HG03442 (cell line): ENCODE measurements around the gene ADNP.

Experiments
- ATAC-seq: cut with Tn5 transposase; IDR thresholded peaks from one replicate; pipeline ENCODE4 v1.9.1; 2021; ENCODE audit warnings: mild to moderate bottlenecking, moderate library complexity; ENCODE audit not compliant: unreplicated experiment

ADNP gene

GRCh38 chr20:50874111-50874757 lies 57.0 kb downstream of the ADNP start:
- no peak for ATAC-seq

DNA sequence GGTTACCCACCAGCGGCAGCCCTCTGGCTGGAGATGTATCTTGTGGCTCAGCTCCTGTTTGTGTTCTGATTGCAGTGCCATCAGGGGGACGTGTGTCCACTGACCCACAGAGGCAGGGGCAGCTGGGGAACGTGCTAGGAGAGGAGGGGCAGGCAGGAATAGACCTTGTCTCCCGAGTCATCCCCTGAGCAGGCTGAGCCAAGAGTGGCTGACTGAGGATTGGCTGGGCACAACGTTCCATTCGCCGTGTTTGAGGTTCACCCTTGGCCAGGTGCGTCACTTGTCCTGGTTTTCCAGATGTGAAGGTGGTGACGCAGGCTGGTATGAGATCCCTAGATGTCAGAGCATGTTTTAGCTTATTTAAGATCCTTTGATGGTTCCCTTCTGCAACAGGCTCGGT lies 57.7 kb downstream of the ADNP start:
- ATAC-seq, result no peak

- no peak for ATAC-seq
These were observed 58.4 kb downstream of the ADNP start for GRCh38 chr20:50872560-50873425.

- no peak for ATAC-seq
These were observed 60.6 kb downstream of the ADNP start for GRCh38 chr20:50870561-50871161.

DNA sequence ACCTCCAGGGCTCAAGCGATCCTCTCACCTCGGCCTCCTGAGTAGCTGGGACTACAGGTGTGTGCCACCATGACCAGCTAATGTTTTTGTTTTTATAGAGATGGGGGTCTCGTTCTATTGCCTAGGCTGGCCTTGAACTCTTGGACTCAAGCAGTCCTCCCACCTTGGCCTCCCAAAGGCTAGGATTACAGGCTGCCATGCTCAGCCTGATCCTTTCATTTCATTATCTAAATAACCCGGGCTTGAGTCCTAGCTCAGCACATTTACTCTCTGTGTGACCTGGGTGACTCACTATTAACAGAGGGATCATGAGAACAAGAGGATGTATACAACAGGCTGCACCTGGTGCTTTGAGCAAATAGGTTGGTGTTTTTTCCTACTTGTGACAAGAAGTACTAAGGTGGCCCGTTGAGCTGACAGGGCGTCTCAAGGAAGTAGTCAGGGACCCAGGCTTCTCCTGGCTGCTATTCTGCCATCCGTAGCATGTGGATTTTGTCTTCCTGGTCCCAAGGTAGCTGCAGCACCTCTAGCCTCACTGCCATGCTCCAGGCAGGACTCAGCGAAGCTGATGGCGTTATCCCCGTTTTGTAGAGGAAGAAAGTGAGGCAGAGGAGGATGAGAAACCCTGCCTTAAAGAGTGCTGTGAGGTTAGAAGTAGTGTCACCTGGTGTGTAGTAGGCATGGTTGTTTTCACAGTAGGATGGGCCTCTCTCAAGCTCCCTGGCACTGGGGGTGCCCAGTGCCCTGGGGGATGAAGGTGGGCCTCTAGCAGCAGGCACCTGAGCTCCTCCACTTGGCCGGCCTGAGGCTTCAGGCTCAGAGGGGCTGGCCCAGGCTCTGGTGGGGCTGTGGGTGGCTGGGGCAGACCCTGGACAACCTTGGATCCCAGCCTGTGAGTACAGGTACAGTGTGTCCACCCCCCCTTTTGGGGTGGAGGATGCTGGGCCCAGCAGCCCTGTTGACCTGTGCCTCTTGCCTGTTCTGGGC lies 62.4 kb downstream of the ADNP start:
- ATAC-seq, result no peak

DNA sequence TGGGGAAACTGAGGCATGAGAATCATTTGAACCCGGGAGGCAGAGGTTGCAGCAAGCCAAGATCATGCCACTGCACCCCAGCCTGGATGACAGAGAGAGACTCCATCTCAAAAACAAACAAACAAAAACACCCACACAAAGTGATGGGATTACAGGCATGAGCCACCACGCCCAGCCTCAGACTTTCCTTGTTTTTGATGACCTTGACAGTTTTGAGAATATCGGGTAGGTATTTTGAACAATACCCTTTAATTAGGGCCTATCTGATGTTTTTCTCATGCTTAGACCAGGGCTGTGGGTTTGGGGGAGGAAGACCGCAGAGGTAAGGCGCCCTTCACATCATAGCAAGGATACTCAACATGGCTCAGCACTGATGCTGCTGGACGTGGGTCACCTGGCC lies 63.4 kb downstream of the ADNP start:
- ATAC-seq, result no peak

- no peak for ATAC-seq
These were observed 64.4 kb downstream of the ADNP start for GRCh38 chr20:50866831-50867230.

GRCh38 chr20:50866036-50866685 lies 65.1 kb downstream of the ADNP start:
- ATAC-seq, result no peak

GRCh38 chr20:50865591-50865990 lies 65.6 kb downstream of the ADNP start:
- ATAC-seq, result no peak

- no peak for ATAC-seq
These were observed 66.1 kb downstream of the ADNP start for GRCh38 chr20:50865114-50865513.

DNA sequence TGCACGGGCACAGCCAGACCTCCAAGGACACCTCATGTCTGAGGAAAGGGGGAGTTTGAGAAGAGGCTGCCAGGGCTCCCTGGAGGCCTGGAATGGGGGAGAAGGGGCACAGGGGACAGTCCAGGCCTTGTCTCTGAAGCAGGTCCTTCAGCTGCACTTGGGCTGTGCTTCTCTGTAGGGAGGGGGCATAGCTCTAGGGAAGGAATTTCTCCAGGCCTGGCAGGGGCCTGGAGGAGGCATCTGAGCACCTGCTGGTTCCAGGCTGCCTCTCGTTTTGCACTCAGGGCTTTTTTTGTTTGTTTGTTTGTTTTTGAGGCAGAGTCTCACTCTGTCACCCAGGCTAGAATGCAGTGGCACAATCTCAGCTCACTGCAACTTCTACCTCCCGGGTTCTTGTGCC lies 68.7 kb downstream of the ADNP start:
- ATAC-seq, result no peak

- ATAC-seq, result no peak
These were observed 70.2 kb downstream of the ADNP start for GRCh38 chr20:50861012-50861411.

- ATAC-seq, result no peak
These were observed 72.1 kb downstream of the ADNP start for GRCh38 chr20:50859161-50859560.

GRCh38 chr20:50858525-50858924 lies 72.7 kb downstream of the ADNP start:
- no peak for ATAC-seq

GRCh38 chr20:50857348-50857747 lies 73.9 kb downstream of the ADNP start:
- ATAC-seq, result no peak

DNA sequence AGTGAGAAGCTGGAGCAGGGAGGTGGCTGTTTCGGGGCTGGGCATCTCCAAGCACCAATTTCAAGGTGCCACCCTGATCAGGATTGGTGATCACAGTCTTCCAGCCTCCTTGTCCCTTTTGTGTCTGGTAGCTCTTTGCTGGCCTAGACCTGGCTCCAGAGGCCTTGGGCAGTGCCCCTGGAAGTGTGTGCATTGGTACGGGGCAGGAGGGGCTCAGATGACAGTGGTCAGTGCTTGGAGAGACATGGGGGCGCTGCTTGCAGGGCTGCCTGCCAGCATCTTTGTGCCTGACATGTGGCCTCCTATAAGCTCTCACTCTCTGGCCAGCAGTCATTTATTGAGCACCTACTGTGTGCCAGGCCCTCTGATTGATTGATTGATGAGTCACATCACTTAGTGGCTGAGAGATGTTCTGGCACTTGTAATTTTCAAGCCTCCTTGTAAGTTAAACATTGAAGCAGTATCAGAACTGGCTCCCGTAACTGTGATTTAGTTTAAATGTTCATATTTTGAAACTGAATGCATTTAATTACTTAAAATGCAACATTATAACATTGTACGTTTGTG lies 74.7 kb downstream of the ADNP start:
- no peak for ATAC-seq

DNA sequence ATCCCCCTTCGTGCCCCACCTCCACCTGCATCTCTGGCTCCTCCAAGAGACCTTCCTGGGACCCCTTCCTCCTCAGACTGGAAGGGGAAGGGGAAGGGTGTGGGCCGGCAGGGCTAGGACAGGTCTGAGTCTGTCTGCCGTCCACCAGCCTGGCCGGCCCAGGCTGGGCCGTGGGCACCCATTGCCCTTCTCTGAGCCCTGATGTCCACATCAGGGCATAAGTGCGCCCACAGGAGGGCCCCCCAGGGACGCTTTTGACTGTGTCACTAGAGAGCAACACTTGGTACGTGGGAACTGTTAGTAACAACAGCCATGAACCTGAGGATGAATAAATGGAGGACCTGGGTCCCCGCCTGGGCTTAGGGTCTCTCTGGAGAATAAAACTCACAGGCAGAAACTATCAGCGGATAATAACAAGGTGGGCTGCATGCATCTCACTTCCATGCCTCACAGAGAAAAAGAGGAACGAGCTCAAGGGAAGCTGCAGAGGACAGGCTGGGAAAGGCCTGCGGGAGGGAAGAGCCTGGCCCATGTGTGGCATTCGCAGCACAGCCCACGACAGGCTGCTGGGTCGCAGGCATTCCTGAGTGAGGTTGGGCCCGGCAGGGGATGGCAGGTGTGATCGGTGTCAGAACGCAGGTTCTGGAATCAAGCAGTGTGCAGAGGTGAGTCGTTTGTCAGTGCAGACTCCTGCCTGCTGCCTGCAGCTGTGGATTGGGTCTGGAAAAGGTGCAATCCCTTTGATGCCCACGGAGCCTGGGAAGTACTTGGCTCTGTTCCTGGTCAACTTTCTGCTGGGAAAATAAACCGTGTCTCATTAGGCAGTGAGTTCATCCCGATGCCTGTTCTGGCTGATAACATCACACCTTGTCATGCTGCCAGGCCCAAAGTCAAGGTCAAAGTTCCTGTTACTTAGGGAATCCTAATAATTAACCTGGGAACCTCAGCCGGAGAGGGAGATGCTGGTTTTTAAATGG lies 75.5 kb downstream of the ADNP start:
- no peak for ATAC-seq

DNA sequence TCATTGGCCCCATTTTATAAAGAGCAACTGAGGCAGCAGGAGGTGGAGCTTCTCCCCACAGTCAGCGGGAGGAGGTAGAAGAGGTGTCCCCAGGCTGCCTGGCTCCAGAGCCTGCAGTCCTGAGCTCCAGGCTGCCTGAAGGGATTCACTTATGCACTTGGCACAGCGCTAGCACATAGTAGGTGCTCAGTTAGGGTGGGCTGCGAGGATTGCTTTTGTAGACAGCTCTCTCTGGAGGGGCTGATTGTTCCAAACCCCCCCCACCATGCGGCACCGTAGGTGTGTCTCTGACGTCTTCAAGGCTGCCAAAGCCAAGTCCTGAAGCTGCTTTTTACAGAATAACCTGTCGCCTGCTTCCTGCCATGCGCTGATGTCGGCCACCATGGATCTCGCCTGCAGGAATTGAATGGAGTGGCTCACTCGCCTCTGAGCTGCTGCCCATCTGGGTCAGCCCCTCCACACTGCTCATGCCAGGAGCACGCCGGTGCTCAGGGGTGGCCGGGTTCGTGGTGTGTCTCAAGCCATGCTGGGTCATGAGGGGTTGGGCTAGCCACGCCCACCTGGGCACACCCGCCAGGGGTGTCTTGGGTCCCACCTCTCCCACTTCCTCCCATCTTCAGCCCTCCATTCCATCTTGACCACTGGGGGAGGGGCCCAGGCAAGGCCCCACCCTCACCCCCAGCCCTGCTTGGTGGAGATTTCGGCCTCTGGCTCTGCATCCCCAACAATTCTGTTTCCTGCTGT lies 76.6 kb downstream of the ADNP start:
- ATAC-seq, result no peak
